ENCODE results near the gene PMFBP1. TPM values are rescaled to one million over a fixed set of nuclear protein-coding genes. Genes with fewer than 3 reads are reported as not detected.
"Not testable (repeated sequence)": the region's sequence is repeated elsewhere in the genome, so short reads cannot be mapped to it uniquely, and the experiment has no call there.

PMFBP1 gene
- total RNA-seq, 1 experiment from 2014 or later, result 2.7 TPM

DNA sequence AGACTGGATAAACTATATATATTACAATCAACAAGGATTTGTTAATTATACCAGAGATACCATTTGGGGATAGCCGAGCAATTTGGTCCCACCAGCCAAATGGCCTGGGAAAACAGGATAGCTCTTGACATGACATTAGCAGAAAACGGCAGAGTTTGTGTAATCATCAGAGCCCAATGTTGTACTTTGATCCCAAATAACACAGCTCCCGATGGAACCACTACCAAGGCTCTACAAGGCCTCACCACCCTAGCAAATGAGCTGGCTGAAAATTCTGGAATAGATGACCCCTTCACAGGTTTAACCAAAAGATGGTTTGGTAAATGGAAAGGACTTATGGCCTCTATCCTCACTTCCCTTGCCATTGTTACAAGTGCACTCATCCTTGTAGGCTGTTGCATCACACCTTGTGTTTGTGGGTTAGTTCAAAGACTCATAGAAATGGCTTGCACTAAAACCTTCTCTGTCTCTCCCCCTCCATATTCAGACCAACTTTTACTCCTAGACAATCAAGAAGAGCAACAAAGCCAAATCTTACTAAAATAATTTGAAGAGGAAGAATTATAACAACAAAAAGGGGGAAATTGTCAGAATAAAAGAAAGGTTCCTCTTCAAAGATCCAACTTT is 88.1 kb downstream of the PMFBP1 start:
- Histone ChIP-seq H2BK15ac (ENCODE audit: low read depth, low read length) (no peak overlapping the region), H3K4me2 (ENCODE audit: insufficient read depth, insufficient read length, low read length) (no peak overlapping the region), H2BK12ac (ENCODE audit: insufficient read length, low read depth, low read length) (no peak overlapping the region), H3K56ac (ENCODE audit: insufficient read length, low read depth, low read length) (no peak overlapping the region), H3K23me2 (ENCODE audit: insufficient read length, low read depth, low read length, poor library complexity, severe bottlenecking) (no peaks in the 10 kb centered on the region), H3T11ph (ENCODE audit: low read length) (no peak overlapping the region), H3K9me3 (ENCODE audit: control insufficient read depth, low read depth, low read length) (peaks cover 7% of the 10 kb centered on the region), H3K4me1 (ENCODE audit: insufficient read depth, low read length) (no peaks in the 10 kb centered on the region), H2BK120ac (ENCODE audit: low read depth, low read length, poor library complexity, severe bottlenecking) (no peak overlapping the region), H2BK20ac (ENCODE audit: low read depth, low read length, poor library complexity, severe bottlenecking) (no peak overlapping the region), H4K8ac (replicated peaks; ENCODE audit: insufficient read length, low read depth, low read length) (no peak overlapping the region), H4K5ac (ENCODE audit: insufficient read length, low read depth, low read length) (no peak overlapping the region), H2BK5ac (ENCODE audit: insufficient read length, low read length) (no peak overlapping the region), H3K9ac (ENCODE audit: extremely low read depth, insufficient read length, low read length) (no peak overlapping the region), H4K91ac (ENCODE audit: insufficient read length, low read depth, low read length) (no peak overlapping the region), H3K79me2 (ENCODE audit: insufficient read depth, low read length) (no peaks in the 10 kb centered on the region), H4K20me1 (ENCODE audit: control insufficient read depth, insufficient read depth, insufficient read length) (no peaks in the 10 kb centered on the region), H3K27me3 (ENCODE audit: insufficient read depth, low read length) (no peaks in the 10 kb centered on the region), H3K27ac (ENCODE audit: insufficient read length, low read depth, low read length) (no peak overlapping the region), H2AK5ac (ENCODE audit: insufficient read length, low read length) (no peak overlapping the region), H3K79me1 (ENCODE audit: insufficient read depth, low read depth, low read length, poor library complexity, severe bottlenecking) (no peaks in the 10 kb centered on the region), H2AFZ (ENCODE audit: low read length) (no peak overlapping the region), H3K23ac (ENCODE audit: insufficient read length, low read depth, low read length) (no peak overlapping the region), H3K14ac (ENCODE audit: insufficient read depth, low read length) (no peak overlapping the region), H3K4ac (ENCODE audit: low read depth, low read length) (no peak overlapping the region), H3K18ac (ENCODE audit: insufficient read length, low read depth, low read length) (no peak overlapping the region)
- no CpG with 5 or more reads among the region's 3 CpGs for WGBS (ENCODE audit: extremely low coverage, insufficient read length, low lambda C conversion rate)
- no peak overlapping the region for H3K4me3 Mint-ChIP-seq
- H3K27me3 Mint-ChIP-seq (ENCODE audit: low read depth), result no peaks in the 10 kb centered on the region
- peaks cover 0 to 5% of the 10 kb centered on the region in 2 experiments; a peak in 2 of 4 replicates for H3K4me1 Mint-ChIP-seq
- no peak for DNase-seq
- H3K9me3 Mint-ChIP-seq, result peaks cover 4 to 5% of the 10 kb centered on the region in 2 experiments; a peak in 3 of 5 replicates
- TF ChIP-seq, protein P1, sequence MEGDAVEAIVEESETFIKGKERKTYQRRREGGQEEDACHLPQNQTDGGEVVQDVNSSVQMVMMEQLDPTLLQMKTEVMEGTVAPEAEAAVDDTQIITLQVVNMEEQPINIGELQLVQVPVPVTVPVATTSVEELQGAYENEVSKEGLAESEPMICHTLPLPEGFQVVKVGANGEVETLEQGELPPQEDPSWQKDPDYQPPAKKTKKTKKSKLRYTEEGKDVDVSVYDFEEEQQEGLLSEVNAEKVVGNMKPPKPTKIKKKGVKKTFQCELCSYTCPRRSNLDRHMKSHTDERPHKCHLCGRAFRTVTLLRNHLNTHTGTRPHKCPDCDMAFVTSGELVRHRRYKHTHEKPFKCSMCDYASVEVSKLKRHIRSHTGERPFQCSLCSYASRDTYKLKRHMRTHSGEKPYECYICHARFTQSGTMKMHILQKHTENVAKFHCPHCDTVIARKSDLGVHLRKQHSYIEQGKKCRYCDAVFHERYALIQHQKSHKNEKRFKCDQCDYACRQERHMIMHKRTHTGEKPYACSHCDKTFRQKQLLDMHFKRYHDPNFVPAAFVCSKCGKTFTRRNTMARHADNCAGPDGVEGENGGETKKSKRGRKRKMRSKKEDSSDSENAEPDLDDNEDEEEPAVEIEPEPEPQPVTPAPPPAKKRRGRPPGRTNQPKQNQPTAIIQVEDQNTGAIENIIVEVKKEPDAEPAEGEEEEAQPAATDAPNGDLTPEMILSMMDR (conservative IDR thresholded peaks at IDR 0.05), result no peak
- H3K27ac Mint-ChIP-seq, result no peak overlapping the region
- H3K36me3 Mint-ChIP-seq (ENCODE audit: insufficient read depth in 1 of 3, low read depth in 3 of 3), result peaks cover 22 to 36% (median 35%) of the 10 kb centered on the region in 3 experiments

DNA sequence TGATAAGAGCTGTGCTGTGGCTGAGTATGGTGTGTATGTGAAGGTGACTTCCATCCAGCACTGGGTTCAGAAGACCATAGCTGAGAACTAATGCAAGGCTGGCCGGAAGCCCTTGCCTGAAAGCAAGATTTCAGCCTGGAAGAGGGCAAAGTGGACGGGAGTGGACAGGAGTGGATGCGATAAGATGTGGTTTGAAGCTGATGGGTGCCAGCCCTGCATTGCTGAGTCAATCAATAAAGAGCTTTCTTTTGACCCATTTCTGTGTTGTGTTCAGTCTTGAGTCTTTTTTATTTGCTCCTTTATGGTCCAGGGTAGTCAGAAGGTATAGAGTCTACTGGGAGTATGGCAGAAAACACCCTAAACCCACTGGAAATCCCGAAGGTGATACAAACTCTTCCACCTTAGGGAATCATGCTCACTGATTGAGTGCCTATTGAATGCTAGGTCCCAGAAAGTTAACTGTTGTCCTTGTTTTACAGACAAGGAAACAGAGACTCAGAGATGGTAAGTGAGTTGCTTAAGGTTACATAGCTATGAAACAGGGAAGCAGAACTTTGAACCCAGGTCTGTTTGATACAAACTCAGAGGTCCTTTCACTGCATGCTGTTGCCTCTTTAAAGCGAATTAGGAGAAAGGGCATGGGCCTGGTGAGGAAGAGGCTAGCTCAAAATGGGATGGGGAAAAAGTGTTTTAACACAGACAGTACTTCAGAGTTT is 94.8 kb downstream of the PMFBP1 start:
- DNase-seq; H3K4me3 Mint-ChIP-seq; H3K79me2 ChIP-seq (ENCODE audit: insufficient read depth, low read length); H3K23me2 ChIP-seq (ENCODE audit: insufficient read length, low read depth, low read length, poor library complexity, severe bottlenecking); H3K56ac ChIP-seq (ENCODE audit: insufficient read length, low read depth, low read length); H3K23ac ChIP-seq (ENCODE audit: insufficient read length, low read depth, low read length); H2BK5ac ChIP-seq (ENCODE audit: insufficient read length, low read length); H2AFZ ChIP-seq (ENCODE audit: low read length); H3T11ph ChIP-seq (ENCODE audit: low read length); H3K9me3 Mint-ChIP-seq; H4K5ac ChIP-seq (ENCODE audit: insufficient read length, low read depth, low read length); H3K9me3 ChIP-seq (ENCODE audit: control insufficient read depth, low read depth, low read length); H2BK15ac ChIP-seq (ENCODE audit: low read depth, low read length); H3K4ac ChIP-seq (ENCODE audit: low read depth, low read length); H2BK12ac ChIP-seq (ENCODE audit: insufficient read length, low read depth, low read length); H4K20me1 ChIP-seq (ENCODE audit: control insufficient read depth, insufficient read depth, insufficient read length); H3K27me3 Mint-ChIP-seq (ENCODE audit: low read depth); H4K8ac ChIP-seq (replicated peaks; ENCODE audit: insufficient read length, low read depth, low read length); H3K79me1 ChIP-seq (ENCODE audit: insufficient read depth, low read depth, low read length, poor library complexity, severe bottlenecking); H3K9ac ChIP-seq (ENCODE audit: extremely low read depth, insufficient read length, low read length); H3K18ac ChIP-seq (ENCODE audit: insufficient read length, low read depth, low read length); H2AK5ac ChIP-seq (ENCODE audit: insufficient read length, low read length); H3K14ac ChIP-seq (ENCODE audit: insufficient read depth, low read length); H3K27ac Mint-ChIP-seq; H3K4me2 ChIP-seq (ENCODE audit: insufficient read depth, insufficient read length, low read length); H3K27ac ChIP-seq (ENCODE audit: insufficient read length, low read depth, low read length); H2BK120ac ChIP-seq (ENCODE audit: low read depth, low read length, poor library complexity, severe bottlenecking); H2BK20ac ChIP-seq (ENCODE audit: low read depth, low read length, poor library complexity, severe bottlenecking); H3K27me3 ChIP-seq (ENCODE audit: insufficient read depth, low read length); H3K36me3 Mint-ChIP-seq (ENCODE audit: insufficient read depth in 1 of 3, low read depth in 3 of 3); H4K91ac ChIP-seq (ENCODE audit: insufficient read length, low read depth, low read length); H3K4me1 ChIP-seq (ENCODE audit: insufficient read depth, low read length): not testable (repeated sequence)
- no CpG with 5 or more reads among the region's 5 CpGs for WGBS (ENCODE audit: extremely low coverage, insufficient read length, low lambda C conversion rate)
- peaks cover 13 to 14% of the 10 kb centered on the region in 2 experiments for H3K4me1 Mint-ChIP-seq
